ENCODE results near the gene SMYD3.
"Not testable (repeated sequence)": the region's sequence is repeated elsewhere in the genome, so short reads cannot be mapped to it uniquely, and the experiment has no call there.

Gene SMYD3

GRCh38 chr1:245765230-245766000, 741.7 kb downstream of the SMYD3 start:
- H3K27ac ChIP-seq = no peak overlapping the region
- H3K4me3 ChIP-seq = no peak overlapping the region

GRCh38 chr1:245763873-245764331, 743.2 kb downstream of the SMYD3 start:
- H3K4me3 ChIP-seq = no peak overlapping the region
- no peak overlapping the region for H3K27ac ChIP-seq

DNA sequence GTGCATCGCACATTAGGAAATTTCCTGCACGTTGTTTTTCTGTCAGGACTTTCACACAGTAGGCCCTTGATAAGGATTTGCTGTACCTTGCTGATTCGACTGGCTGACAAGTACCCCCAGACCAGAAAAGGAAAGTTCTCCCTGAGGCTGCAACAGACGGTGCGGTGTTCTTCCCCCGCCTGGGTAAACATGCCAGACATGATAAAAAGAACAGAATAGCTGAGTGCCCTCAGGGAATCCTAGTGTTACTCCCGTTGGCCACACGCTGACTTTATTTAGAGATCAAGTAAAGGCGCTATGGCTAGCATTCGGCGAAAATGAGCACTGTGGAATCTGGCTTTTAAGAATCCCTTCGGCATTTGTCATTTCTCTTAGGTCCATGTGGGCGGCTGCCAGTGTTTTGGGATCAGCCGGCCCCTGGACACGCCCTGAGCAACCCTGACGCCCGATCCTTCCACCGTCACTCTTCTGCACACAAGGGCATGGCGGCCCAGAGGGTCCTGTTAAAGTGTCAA, 744.6 kb downstream of the SMYD3 start:
- no peak overlapping the region for H3K4me3 ChIP-seq
- no peak overlapping the region for H3K27ac ChIP-seq

DNA sequence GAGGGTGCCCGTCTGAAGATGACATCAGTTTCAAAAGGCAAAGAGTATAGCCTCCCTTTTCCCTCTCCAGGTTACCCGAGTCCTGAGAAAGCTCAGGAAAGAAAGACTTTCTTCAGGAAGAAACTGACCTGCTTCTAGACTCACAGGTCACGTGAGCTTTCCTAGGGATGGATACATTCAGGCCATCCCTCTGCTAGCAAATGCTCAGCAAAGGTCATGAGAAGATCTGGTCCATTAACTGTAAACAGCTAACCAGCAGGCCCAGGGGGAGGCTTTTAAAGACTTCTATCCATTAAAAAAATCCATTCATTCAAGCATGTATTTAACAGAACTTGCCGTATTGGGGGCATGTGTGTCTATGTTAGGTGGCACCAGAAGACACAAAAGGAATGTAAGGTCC, 746.8 kb downstream of the SMYD3 start:
- Histone ChIP-seq H3K27ac (peak overlapping the region in 1 of 21 experiments; percentile 12), H3K4me3 (no peak overlapping the region)

GRCh38 chr1:245754463-245754961, 752.6 kb downstream of the SMYD3 start:
- H3K27ac ChIP-seq = no peak overlapping the region
- no peak overlapping the region for H3K4me3 ChIP-seq

DNA sequence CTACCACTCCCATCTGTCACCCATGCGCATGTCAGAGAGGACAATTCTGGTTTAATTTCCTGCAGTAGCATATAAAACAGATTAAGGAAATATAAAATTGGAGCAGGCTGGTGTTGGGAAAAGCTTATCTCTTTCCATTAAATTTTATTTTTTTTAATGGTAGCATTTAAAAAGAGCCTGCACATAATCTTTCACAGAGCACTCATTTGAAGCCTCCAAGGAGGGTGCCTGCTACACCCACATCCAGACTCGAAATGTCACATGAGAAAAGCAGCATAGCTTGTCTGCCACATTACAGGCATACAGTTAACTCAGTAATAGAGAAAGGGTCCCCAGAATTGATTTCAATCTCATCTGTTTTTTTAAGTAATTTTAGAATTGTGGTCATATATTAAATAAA, 753.3 kb downstream of the SMYD3 start:
- Histone ChIP-seq H3K4me3 (no peak overlapping the region), H3K27ac (no peak overlapping the region)

DNA sequence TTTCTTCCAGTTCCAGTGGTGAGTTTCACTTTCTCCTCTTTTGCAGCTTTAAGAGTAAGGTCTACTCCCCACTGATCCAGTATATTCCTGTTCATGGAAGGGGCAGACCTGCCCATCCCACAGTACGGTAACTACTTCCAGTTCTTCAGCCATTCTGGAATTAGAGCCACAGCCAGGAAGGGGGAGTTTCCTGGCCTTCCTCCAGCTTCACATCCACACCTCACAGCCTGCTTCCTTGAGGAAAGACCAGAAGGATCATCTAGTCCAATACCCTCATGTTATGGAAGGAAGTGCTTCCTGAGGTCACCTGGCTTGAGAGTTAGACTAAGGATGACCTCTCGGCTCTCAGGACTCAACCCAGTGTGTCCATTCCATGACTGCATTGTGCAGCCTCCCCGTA, 754.5 kb downstream of the SMYD3 start:
- peak overlapping the region in 8 of 21 experiments; percentile 33 to 72 (median 55) for H3K27ac ChIP-seq
- H3K4me3 ChIP-seq = no peak overlapping the region

- no peak overlapping the region for H3K4me3 ChIP-seq
- peak overlapping the region in 8 of 21 experiments; percentile 33 to 78 (median 60) for H3K27ac ChIP-seq
These were observed 755.2 kb downstream of the SMYD3 start for GRCh38 chr1:245751726-245752470.

- Histone ChIP-seq H3K4me3 (no peak overlapping the region), H3K27ac (peak overlapping the region in 7 of 21 experiments; percentile 46 to 80 (median 64))
These were observed 756.0 kb downstream of the SMYD3 start for GRCh38 chr1:245751116-245751515.

GRCh38 chr1:245750261-245750660, 756.8 kb downstream of the SMYD3 start:
- Histone ChIP-seq H3K27ac (peak overlapping the region in 4 of 21 experiments; percentile 50 to 80 (median 66)), H3K4me3 (no peak overlapping the region)

DNA sequence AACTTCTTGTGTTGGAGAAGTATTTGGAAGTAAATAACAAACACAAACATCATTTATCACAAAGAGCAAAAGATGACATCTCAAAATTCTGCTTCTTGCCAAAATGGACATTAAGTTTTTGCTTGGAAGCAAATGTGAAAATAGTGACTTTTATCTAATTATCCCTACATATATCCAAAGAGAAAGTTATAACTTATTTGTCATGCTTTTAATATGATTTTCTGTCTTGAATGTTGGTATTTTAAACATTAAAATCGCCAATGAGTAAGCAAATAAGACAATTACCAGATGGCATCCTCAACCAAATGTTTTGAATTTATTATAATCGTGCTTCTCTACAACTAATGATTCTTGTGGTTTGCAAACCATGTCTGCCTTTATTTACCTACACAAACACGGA, 758.0 kb downstream of the SMYD3 start:
- Histone ChIP-seq H3K27ac (peak overlapping the region in 4 of 21 experiments; percentile 3 to 80 (median 49)), H3K4me3 (no peak overlapping the region)

DNA sequence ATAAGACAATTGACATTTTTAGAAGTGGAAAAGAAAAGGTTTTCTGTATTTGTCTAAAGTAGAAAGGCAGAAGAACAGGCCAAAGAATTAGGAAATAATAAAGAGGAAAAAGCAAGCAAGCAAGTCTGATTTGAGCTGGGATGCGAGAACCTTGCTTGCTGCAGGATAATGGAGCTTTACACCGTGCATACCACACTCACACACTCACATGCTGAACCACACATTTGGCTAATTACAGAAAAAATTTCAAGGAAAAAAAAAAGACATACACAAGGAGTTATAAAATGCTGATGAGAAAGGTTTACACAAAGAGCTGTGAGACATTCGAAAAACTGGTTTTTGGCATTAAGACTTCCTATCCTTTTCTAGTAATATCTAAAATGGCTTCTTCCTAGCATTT, 758.4 kb downstream of the SMYD3 start:
- peak overlapping the region in 3 of 21 experiments; percentile 8 to 60 (median 43) for H3K27ac ChIP-seq
- H3K4me3 ChIP-seq = no peak overlapping the region

DNA sequence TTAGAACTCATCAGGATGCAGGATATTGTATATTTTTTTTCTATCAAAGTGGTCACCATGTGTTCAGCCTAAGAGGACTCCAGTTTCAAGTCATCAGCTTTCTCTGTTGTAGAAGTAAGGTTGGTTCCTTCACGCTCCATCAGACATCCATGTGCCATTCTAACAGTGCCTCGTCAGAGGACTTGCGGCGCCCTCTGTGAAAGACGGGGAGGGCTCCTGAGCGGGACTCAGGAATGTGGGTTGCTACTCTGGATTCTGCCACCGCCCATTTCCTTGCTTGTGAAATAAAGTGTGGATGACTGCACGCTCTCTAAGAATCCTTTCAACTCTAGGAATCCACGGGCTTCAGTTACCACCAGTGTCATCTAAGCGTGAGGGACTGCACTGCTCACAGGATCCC, 758.8 kb downstream of the SMYD3 start:
- Histone ChIP-seq H3K27ac (peak overlapping the region in 2 of 21 experiments; percentile 8 to 43), H3K4me3 (no peak overlapping the region)

DNA sequence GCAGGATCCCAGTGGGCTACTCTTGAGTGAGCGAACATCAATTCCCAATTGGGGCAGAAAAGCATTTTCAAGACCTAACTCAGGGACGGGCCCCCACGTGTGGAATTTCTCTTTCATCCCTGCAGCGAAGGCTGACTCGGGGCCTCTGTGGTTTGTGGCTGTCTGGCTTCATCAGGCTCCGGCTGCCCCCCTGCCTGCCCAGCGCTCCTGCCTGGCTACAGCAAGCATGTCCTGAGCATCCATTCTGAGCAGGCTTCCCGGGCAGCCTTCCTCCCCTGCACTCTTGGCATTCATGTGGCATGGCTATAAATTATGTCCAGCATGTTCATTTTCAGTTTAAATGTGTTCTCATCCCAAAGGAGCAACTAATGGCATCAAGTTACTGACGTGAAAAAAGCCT, 764.2 kb downstream of the SMYD3 start:
- peak overlapping the region in 4 of 21 experiments; percentile 50 to 78 (median 58) for H3K27ac ChIP-seq
- H3K4me3 ChIP-seq = no peak overlapping the region

GRCh38 chr1:245740336-245740735, 766.7 kb downstream of the SMYD3 start:
- H3K4me3 ChIP-seq, H3K27ac ChIP-seq: not testable (repeated sequence)

DNA sequence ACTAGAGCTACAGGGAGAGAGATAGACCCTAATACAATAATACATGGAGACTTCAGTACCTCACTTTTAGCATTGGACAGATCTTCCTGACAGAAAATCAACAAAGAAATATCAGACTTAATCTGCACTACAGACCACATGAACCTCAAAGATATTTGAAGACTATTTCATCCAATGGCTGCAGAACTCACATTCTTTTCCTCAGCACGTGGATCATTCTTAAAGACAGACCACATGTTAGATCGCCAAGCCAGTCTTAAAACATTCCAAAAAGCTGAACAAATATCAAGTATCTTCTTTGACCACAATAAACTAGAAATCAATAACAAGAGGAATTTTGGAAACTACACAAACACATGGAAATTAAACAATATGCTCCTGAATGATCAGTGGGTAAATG, 776.3 kb downstream of the SMYD3 start:
- H3K27ac ChIP-seq = no peak overlapping the region
- H3K4me3 ChIP-seq = no peak overlapping the region

GRCh38 chr1:245728035-245728434, 779.0 kb downstream of the SMYD3 start:
- H3K27ac ChIP-seq, H3K4me3 ChIP-seq: not testable (repeated sequence)

GRCh38 chr1:245721488-245721887, 785.6 kb downstream of the SMYD3 start:
- Histone ChIP-seq H3K27ac (no peak overlapping the region), H3K4me3 (no peak overlapping the region)

DNA sequence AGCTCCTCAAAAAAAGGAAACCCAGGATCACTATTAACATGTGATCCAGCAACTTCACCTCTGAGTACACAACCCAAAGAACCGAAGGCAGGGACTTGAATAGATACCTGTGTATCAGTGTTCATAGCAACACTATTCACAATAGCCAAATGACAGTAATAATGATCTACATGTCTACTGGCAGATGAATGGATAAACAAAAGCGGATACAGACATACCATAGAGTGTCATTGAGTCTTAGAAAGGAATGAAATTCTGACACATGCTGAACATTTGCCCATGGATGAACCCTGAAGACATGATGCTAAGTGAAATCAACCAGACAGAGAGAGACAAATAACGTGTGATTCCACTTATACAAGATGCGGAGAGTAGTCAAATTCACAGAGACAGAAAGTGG, 788.1 kb downstream of the SMYD3 start:
- no peak overlapping the region for H3K4me3 ChIP-seq
- H3K27ac ChIP-seq = no peak overlapping the region

- no peak overlapping the region for H3K27ac ChIP-seq
- H3K4me3 ChIP-seq = no peak overlapping the region
These were observed 789.0 kb downstream of the SMYD3 start for GRCh38 chr1:245718123-245718522.

GRCh38 chr1:245717611-245718010, 789.5 kb downstream of the SMYD3 start:
- no peak overlapping the region for H3K27ac ChIP-seq
- no peak overlapping the region for H3K4me3 ChIP-seq

Data from skin epidermis (tissue), 12 donors.